ENCODE data around the gene RETN. TPM values are rescaled to one million over a fixed set of nuclear protein-coding genes. Genes with fewer than 3 reads are reported as not detected.

Gene RETN
- total RNA-seq, 1 experiment from 2014 or later, result not detected

GRCh38 chr19:7645656-7646425, 23.0 kb upstream of the RETN start:
- H3K4me2 ChIP-seq (ENCODE audit: low read length), result no peak overlapping the region
- BruUV-seq (replicated peaks), result no TSS peak
- H3K27me3 ChIP-seq (ENCODE audit: insufficient read depth, low read length), result no peaks in the 10 kb centered on the region
- no peak overlapping the region for H3K9ac ChIP-seq (ENCODE audit: low read length)
- ChIA-PET POLR2A (no interaction called here), RAD21 (ENCODE audit: low non-redundant PET in 1 of 2, low total read pairs in 2 of 2, uncharacterized antibody in 2 of 2, unreplicated experiment in 2 of 2) (no interaction called here), CTCF (no interaction called here)
- no peak overlapping the region for H2AFZ ChIP-seq (ENCODE audit: low read depth, low read length, poor library complexity, severe bottlenecking)
- no peaks in the 10 kb centered on the region for H4K20me1 ChIP-seq (ENCODE audit: insufficient read depth)
- no peak for TF ChIP-seq ZFX (IDR thresholded peaks at IDR 0.05)
- no peak for TF ChIP-seq TCF7L2 (IDR thresholded peaks at IDR 0.05; ENCODE audit: borderline replicate concordance, extremely low read depth, insufficient read depth, insufficient read length)
- no peak for TF ChIP-seq ELF1 (IDR thresholded peaks at IDR 0.05; ENCODE audit: borderline replicate concordance, low read depth)
- TF ChIP-seq POLR2A (IDR thresholded peaks at IDR 0.05; ENCODE audit: borderline replicate concordance, extremely low read depth, insufficient read depth, insufficient read length), result no peak
- TF ChIP-seq, protein P1, sequence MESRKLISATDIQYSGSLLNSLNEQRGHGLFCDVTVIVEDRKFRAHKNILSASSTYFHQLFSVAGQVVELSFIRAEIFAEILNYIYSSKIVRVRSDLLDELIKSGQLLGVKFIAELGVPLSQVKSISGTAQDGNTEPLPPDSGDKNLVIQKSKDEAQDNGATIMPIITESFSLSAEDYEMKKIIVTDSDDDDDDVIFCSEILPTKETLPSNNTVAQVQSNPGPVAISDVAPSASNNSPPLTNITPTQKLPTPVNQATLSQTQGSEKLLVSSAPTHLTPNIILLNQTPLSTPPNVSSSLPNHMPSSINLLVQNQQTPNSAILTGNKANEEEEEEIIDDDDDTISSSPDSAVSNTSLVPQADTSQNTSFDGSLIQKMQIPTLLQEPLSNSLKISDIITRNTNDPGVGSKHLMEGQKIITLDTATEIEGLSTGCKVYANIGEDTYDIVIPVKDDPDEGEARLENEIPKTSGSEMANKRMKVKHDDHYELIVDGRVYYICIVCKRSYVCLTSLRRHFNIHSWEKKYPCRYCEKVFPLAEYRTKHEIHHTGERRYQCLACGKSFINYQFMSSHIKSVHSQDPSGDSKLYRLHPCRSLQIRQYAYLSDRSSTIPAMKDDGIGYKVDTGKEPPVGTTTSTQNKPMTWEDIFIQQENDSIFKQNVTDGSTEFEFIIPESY (IDR thresholded peaks at IDR 0.05; ENCODE audit: extremely low read depth, insufficient replicate concordance, low read length), result no peak
- TF ChIP-seq SRF (IDR thresholded peaks at IDR 0.05; ENCODE audit: low read depth), result no peak
- TF ChIP-seq EGR1 (IDR thresholded peaks at IDR 0.05; ENCODE audit: low read depth), result no peak
- TF ChIP-seq SP1 (IDR thresholded peaks at IDR 0.05; ENCODE audit: low read depth), result no peak
- no peak for TF ChIP-seq JUND (IDR thresholded peaks at IDR 0.05)
- TF ChIP-seq, protein P2, sequence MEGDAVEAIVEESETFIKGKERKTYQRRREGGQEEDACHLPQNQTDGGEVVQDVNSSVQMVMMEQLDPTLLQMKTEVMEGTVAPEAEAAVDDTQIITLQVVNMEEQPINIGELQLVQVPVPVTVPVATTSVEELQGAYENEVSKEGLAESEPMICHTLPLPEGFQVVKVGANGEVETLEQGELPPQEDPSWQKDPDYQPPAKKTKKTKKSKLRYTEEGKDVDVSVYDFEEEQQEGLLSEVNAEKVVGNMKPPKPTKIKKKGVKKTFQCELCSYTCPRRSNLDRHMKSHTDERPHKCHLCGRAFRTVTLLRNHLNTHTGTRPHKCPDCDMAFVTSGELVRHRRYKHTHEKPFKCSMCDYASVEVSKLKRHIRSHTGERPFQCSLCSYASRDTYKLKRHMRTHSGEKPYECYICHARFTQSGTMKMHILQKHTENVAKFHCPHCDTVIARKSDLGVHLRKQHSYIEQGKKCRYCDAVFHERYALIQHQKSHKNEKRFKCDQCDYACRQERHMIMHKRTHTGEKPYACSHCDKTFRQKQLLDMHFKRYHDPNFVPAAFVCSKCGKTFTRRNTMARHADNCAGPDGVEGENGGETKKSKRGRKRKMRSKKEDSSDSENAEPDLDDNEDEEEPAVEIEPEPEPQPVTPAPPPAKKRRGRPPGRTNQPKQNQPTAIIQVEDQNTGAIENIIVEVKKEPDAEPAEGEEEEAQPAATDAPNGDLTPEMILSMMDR (IDR thresholded peaks at IDR 0.05 in 2 of 3, conservative IDR thresholded peaks at IDR 0.05 in 1 of 3; ENCODE audit: borderline replicate concordance in 1 of 3, insufficient read depth in 1 of 3, low read depth in 2 of 3, low read length in 2 of 3), result no peak
- TF ChIP-seq EZH2 (IDR thresholded peaks at IDR 0.05), result no peak
- TF ChIP-seq RAD21 (IDR thresholded peaks at IDR 0.05; ENCODE audit: low read depth), result no peak
- TF ChIP-seq CEBPB (IDR thresholded peaks at IDR 0.05; ENCODE audit: low read depth), result no peak
- intact Hi-C loops (cut with micrococcal nuclease), result no loop called here
- H3K9me3 ChIP-seq (ENCODE audit: control insufficient read depth in 1 of 2, insufficient read depth in 1 of 2, low read depth in 1 of 2, low read length in 2 of 2), result no peaks in the 10 kb centered on the region
- no peaks in the 10 kb centered on the region for H3K9me2 ChIP-seq (ENCODE audit: insufficient read depth)
- H3K4me3 ChIP-seq (replicated peaks in 1 of 2; ENCODE audit: low read depth in 1 of 2, low read length in 2 of 2), result no peak overlapping the region
- H3K27ac ChIP-seq (ENCODE audit: low read depth, low read length), result no peak overlapping the region
- ATAC-seq (no peak), DNase-seq (ENCODE audit: low read depth, low spot score) (no peak)
- no peaks in the 10 kb centered on the region for H3K79me2 ChIP-seq (ENCODE audit: insufficient read depth, low read length)
- H3K4me1 ChIP-seq (ENCODE audit: control insufficient read depth in 1 of 2, insufficient read depth in 2 of 2, low read length in 2 of 2), result peaks cover 0 to 13% of the 10 kb centered on the region in 2 experiments; a peak in 2 of 4 replicates
- peaks cover 0 to 11% of the 10 kb centered on the region in 2 experiments; a peak in 1 of 4 replicates for H3K36me3 ChIP-seq (ENCODE audit: control insufficient read depth in 1 of 2, insufficient read depth in 2 of 2, low read length in 2 of 2)
